ENCODE results near the gene ZNF598.
"Not testable (repeated sequence)": the region's sequence is repeated elsewhere in the genome, so short reads cannot be mapped to it uniquely, and the experiment has no call there.

ZNF598 gene

GRCh38 chr16:2038382-2039231 is 29.0 kb upstream of the ZNF598 start:
- no peak for TF ChIP-seq CTCF (conservative IDR thresholded peaks at IDR 0.05)
- peak overlapping the region; percentile 83 for H3K27ac ChIP-seq

- no peak for TF ChIP-seq CTCF (conservative IDR thresholded peaks at IDR 0.05)
- no peak overlapping the region for H3K27ac ChIP-seq
Measured at GRCh38 chr16:2037647-2038381, 28.2 kb upstream of the ZNF598 start.

GRCh38 chr16:2037115-2037514 is 27.5 kb upstream of the ZNF598 start:
- no peak overlapping the region for H3K27ac ChIP-seq
- TF ChIP-seq CTCF (conservative IDR thresholded peaks at IDR 0.05) = no peak

- no peak for TF ChIP-seq CTCF (conservative IDR thresholded peaks at IDR 0.05)
- H3K27ac ChIP-seq = peak overlapping the region; percentile 43
Measured at GRCh38 chr16:2036200-2036966, 26.8 kb upstream of the ZNF598 start.

GRCh38 chr16:2035431-2036199 is 26.0 kb upstream of the ZNF598 start:
- TF ChIP-seq CTCF (conservative IDR thresholded peaks at IDR 0.05) = no peak
- H3K27ac ChIP-seq = peak overlapping the region; percentile 43

GRCh38 chr16:2034696-2035430 is 25.2 kb upstream of the ZNF598 start:
- H3K27ac ChIP-seq = peak overlapping the region; percentile 43
- no peak for TF ChIP-seq CTCF (conservative IDR thresholded peaks at IDR 0.05)

- not testable (repeated sequence) for H3K27ac ChIP-seq
Measured at GRCh38 chr16:2033909-2034695, 24.5 kb upstream of the ZNF598 start.

Data from VCaP (cell line).